Measurements from ENCODE around the gene ADCY3. TPM values are rescaled to one million over a fixed set of nuclear protein-coding genes. Genes with fewer than 3 reads are reported as not detected.

ADCY3 gene
- total and polyA plus RNA-seq, 7 donors = 9.2 to 15.2 (median 12.1) TPM

- no peak overlapping the region for H3K27ac ChIP-seq
- no peaks in the 10 kb centered on the region for H3K36me3 ChIP-seq (ENCODE audit: insufficient read depth in 1 of 2, low read depth in 1 of 2)
- DNase-seq = no peak
- ATAC-seq = no peak
- intact Hi-C loops (cut with DNase I) = loop anchor here in 1 of 2 donors (5.0 kb wide), 1 partner anchor 42 kb away; no protein-coding TSS in a partner anchor
- H3K4me1 ChIP-seq = no peaks in the 10 kb centered on the region
- peaks cover 0 to 6% (median 0%) of the 10 kb centered on the region in 3 donors for H3K27me3 ChIP-seq (ENCODE audit: insufficient read depth in 3 of 3, low read length in 2 of 3)
- no peak overlapping the region for H3K4me3 ChIP-seq
- WGBS, 3 donors = 79 to 85% (median 81%) methylated on average over 2 to 5 of the region's 5 CpGs
- no peak for TF ChIP-seq CTCF (IDR thresholded peaks at IDR 0.05)
- no peaks in the 10 kb centered on the region for H3K9me3 ChIP-seq
These were observed 5.3 kb downstream of the ADCY3 start for GRCh38 chr2:24914713-24915112.

GRCh38 chr2:24913911-24914310 is 6.1 kb downstream of the ADCY3 start:
- Histone ChIP-seq H3K9me3 (no peaks in the 10 kb centered on the region), H3K27me3 (ENCODE audit: insufficient read depth in 3 of 3, low read length in 2 of 3) (peaks cover 0 to 6% (median 0%) of the 10 kb centered on the region in 3 donors), H3K4me1 (no peaks in the 10 kb centered on the region), H3K36me3 (ENCODE audit: insufficient read depth in 1 of 2, low read depth in 1 of 2) (no peaks in the 10 kb centered on the region), H3K4me3 (no peak overlapping the region), H3K27ac (no peak overlapping the region)
- 52 to 76% (median 63%) methylated on average over 8 to 9 of the region's 9 CpGs for WGBS, 3 donors
- TF ChIP-seq CTCF (IDR thresholded peaks at IDR 0.05) = no peak
- ATAC-seq = no peak
- no peak for DNase-seq
- intact Hi-C loops (cut with DNase I) = no loop called here

- peaks cover 0 to 3% (median 0%) of the 10 kb centered on the region in 3 donors for H3K27me3 ChIP-seq (ENCODE audit: insufficient read depth in 3 of 3, low read length in 2 of 3)
- H3K4me3 ChIP-seq = no peak overlapping the region
- WGBS, 3 donors = 77 to 83% (median 81%) methylated on average over 10 of the region's 10 CpGs
- H3K4me1 ChIP-seq = no peaks in the 10 kb centered on the region
- no peak overlapping the region for H3K27ac ChIP-seq
- ATAC-seq (no peak), DNase-seq (no peak)
- H3K9me3 ChIP-seq = no peaks in the 10 kb centered on the region
- no peak for TF ChIP-seq CTCF (IDR thresholded peaks at IDR 0.05)
- H3K36me3 ChIP-seq (ENCODE audit: insufficient read depth in 1 of 2, low read depth in 1 of 2) = no peaks in the 10 kb centered on the region
- intact Hi-C loops (cut with DNase I) = no loop called here
These were observed 7.1 kb downstream of the ADCY3 start for GRCh38 chr2:24912986-24913385.

- DNase-seq (no peak), ATAC-seq (no peak)
- no peak for TF ChIP-seq CTCF (IDR thresholded peaks at IDR 0.05)
- H3K4me1 ChIP-seq = no peaks in the 10 kb centered on the region
- no peaks in the 10 kb centered on the region for H3K9me3 ChIP-seq
- peaks cover 0 to 3% (median 0%) of the 10 kb centered on the region in 3 donors for H3K27me3 ChIP-seq (ENCODE audit: insufficient read depth in 3 of 3, low read length in 2 of 3)
- no peak overlapping the region for H3K27ac ChIP-seq
- intact Hi-C loops (cut with DNase I) = no loop called here
- 83 to 91% (median 88%) methylated on average over 7 of the region's 7 CpGs for WGBS, 3 donors
- no peak overlapping the region for H3K4me3 ChIP-seq
- no peaks in the 10 kb centered on the region for H3K36me3 ChIP-seq (ENCODE audit: insufficient read depth in 1 of 2, low read depth in 1 of 2)
These were observed 7.5 kb downstream of the ADCY3 start for GRCh38 chr2:24912523-24912922.

GRCh38 chr2:24910245-24910644 is 9.8 kb downstream of the ADCY3 start:
- H3K9me3 ChIP-seq = no peaks in the 10 kb centered on the region
- H3K27me3 ChIP-seq (ENCODE audit: insufficient read depth in 3 of 3, low read length in 2 of 3) = peaks cover 0 to 3% (median 0%) of the 10 kb centered on the region in 3 donors
- ATAC-seq (no peak), DNase-seq (no peak)
- no peak overlapping the region for H3K27ac ChIP-seq
- H3K4me1 ChIP-seq = no peaks in the 10 kb centered on the region
- H3K4me3 ChIP-seq = no peak overlapping the region
- intact Hi-C loops (cut with DNase I) = no loop called here
- WGBS, 3 donors = 95 to 96% (median 95%) methylated on average over 3 of the region's 3 CpGs
- TF ChIP-seq CTCF (IDR thresholded peaks at IDR 0.05) = no peak
- H3K36me3 ChIP-seq (ENCODE audit: insufficient read depth in 1 of 2, low read depth in 1 of 2) = no peaks in the 10 kb centered on the region

All from psoas muscle (tissue), 8 donors.